Psoas muscle (tissue), 8 donors: ENCODE data around the gene RNU4-1. TPM values are rescaled to one million over a fixed set of nuclear protein-coding genes. Genes with fewer than 3 reads are reported as not detected.
"Not testable (repeated sequence)": the region's sequence is repeated elsewhere in the genome, so short reads cannot be mapped to it uniquely, and the experiment has no call there.

Source experiments
- ATAC-seq, 4 donors: fragments of 200-7000 bp; cut with Tn5 transposase; one replicate each; pipeline ENCODE4 v1.9.1; 2020; ENCODE audit warnings: moderate library complexity in 3 of 4, mild to moderate bottlenecking in 2 of 4
- DNase-seq, 2 donors: peaks; one replicate each; pipeline ENCODE4 v3.0.0-alpha.2; 2020
- H3K27ac ChIP-seq: fragments of 200-600 bp; one replicate; pipeline ENCODE4 v1.8.0; 2022
- H3K27me3 ChIP-seq, 3 donors: fragments of 200-600 bp in 1 of 3; one replicate each; pipeline versions ENCODE4 v1.6.1 to v1.8.0; 2013 to 2022; ENCODE audit warnings: low read length in 2 of 3, mild to moderate bottlenecking in 2 of 3, moderate library complexity in 1 of 3; ENCODE audit not compliant: insufficient read depth in 3 of 3
- H3K36me3 ChIP-seq, 2 donors: fragments of 200-600 bp in 1 of 2; one replicate each; pipeline versions ENCODE4 v1.6.1 to v1.8.0; 2013 to 2022; ENCODE audit warnings: low read depth in 1 of 2, mild to moderate bottlenecking in 1 of 2, moderate library complexity in 1 of 2; ENCODE audit not compliant: insufficient read depth in 1 of 2
- H3K4me1 ChIP-seq: fragments of 200-600 bp; one replicate; pipeline ENCODE4 v1.8.0; 2022
- H3K4me3 ChIP-seq: fragments of 200-600 bp; one replicate; pipeline ENCODE4 v1.8.0; 2022; ENCODE audit warnings: mild to moderate bottlenecking
- H3K9me3 ChIP-seq: fragments of 200-600 bp; one replicate; pipeline ENCODE4 v1.8.0; 2022
- CTCF ChIP-seq: fragments of 200-600 bp; IDR thresholded peaks from one replicate; pipeline ENCODE4 v1.8.0; 2022; ENCODE audit warnings: antibody characterized with exemption
- WGBS, 3 donors: extraction: QIAGEN DNeasy Blood & Tissue Kit; methylation state at CpG; one replicate each; pipeline versions ENCODE4 v1.1.6 to v1.1.7; 2013; 5-methylcytosine and 5-hydroxymethylcytosine counted together
- intact Hi-C, 2 donors: fragments of 100-400 bp; cut with DNase I; formaldehyde crosslinking; loops; one replicate each; pipeline versions ENCODE4 v1.11.0 to v1.14.2; 2022
- polyA plus RNA-seq, 3 donors: library from polyadenylated mRNA; stranded (reverse); fragments of 200-250 nt; gene quantifications; one replicate each; pipeline ENCODE4 v1.2.3, GENCODE V29; 2013
- total RNA-seq, 4 donors: library from RNA; stranded (reverse); fragmentation: NEBNext Ultra II Directional in 2 of 4; extraction: Animal tissue kit (Norgen Biotek cat#: 25700) in 2 of 4; gene quantifications; one replicate each; pipeline versions ENCODE4 v1.2.1 to v1.2.4, GENCODE V29; 2021 to 2023
- donor health status: healthy with polysubstance abuse.
- donor health status: DM: no; HTN: no; CAD: no; lungs with moderate emphysema.
- donor health status: Bipolar disorder and iron deficiency.
- donor health status: healthy.
- donor health status: DM: yes; HTN: yes; CAD: no.
- donor health status: DM: no; HTN: no; CAD: no.
- donor health status: DM: no; HTN: no; CAD: no.
- donor health status: DM: yes; HTN: yes; CAD: no.

RNU4-1 gene
- total and polyA plus RNA-seq, 7 donors, result 1,144 to 3,144 (median 2,601) TPM; not detected in 3

GRCh38 chr12:120254809-120255208 is 38.2 kb downstream of the RNU4-1 start:
- Histone ChIP-seq H3K9me3 (no peaks in the 10 kb centered on the region), H3K4me3 (no peak overlapping the region), H3K27ac (peak overlapping the region; percentile 60), H3K36me3 (peaks cover 3 to 29% of the 10 kb centered on the region in 2 donors), H3K4me1 (peaks cover 76% of the 10 kb centered on the region), H3K27me3 (no peaks in the 10 kb centered on the region)
- no peak for TF ChIP-seq CTCF
- WGBS, 3 donors, result 72 to 79% (median 78%) methylated on average over 7 of the region's 7 CpGs
- DNase-seq (no peak), ATAC-seq (no peak)
- intact Hi-C loops, result no loop called here

DNA sequence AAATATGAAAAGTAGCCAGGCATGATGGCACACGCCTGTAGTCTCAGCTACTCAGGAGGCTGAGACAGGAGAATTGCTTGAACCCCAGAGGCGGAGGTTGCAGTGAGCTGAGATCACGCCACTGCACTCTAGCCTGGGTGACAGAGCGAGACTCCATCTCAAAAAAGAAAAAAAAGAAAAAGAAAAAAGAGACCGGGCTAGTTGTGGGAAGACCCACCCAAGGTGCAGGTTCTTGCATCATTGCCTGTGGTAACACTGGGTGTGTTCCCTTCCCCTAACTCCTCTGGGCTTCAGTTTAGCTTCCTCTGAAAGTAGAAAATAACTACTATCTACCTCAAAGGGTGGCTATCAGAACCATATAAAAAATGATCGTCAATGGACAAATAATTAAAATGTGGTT is 39.7 kb downstream of the RNU4-1 start:
- ATAC-seq, H3K9me3 ChIP-seq, H3K27me3 ChIP-seq, intact Hi-C loops, H3K4me3 ChIP-seq: not testable (repeated sequence)
- WGBS, 3 donors, result 75 to 84% (median 75%) methylated on average over 6 of the region's 6 CpGs
- H3K36me3 ChIP-seq, result peaks cover 3 to 29% of the 10 kb centered on the region in 2 donors
- H3K4me1 ChIP-seq, result peaks cover 75% of the 10 kb centered on the region
- peak; percentile 24 to 50 for DNase-seq
- H3K27ac ChIP-seq, result peak overlapping the region; percentile 60

GRCh38 chr12:120252071-120252906 is 40.7 kb downstream of the RNU4-1 start:
- no peak for DNase-seq
- no peak for TF ChIP-seq CTCF
- Histone ChIP-seq H3K9me3 (no peaks in the 10 kb centered on the region), H3K27ac (peak overlapping the region; percentile 75), H3K27me3 (no peaks in the 10 kb centered on the region), H3K36me3 (peaks cover 3 to 29% of the 10 kb centered on the region in 2 donors), H3K4me1 (peaks cover 73% of the 10 kb centered on the region), H3K4me3 (no peak overlapping the region)
- ATAC-seq, result no peak
- intact Hi-C loops, result no loop called here
- WGBS, 3 donors, result 82 to 87% (median 87%) methylated on average over 12 of the region's 12 CpGs

DNA sequence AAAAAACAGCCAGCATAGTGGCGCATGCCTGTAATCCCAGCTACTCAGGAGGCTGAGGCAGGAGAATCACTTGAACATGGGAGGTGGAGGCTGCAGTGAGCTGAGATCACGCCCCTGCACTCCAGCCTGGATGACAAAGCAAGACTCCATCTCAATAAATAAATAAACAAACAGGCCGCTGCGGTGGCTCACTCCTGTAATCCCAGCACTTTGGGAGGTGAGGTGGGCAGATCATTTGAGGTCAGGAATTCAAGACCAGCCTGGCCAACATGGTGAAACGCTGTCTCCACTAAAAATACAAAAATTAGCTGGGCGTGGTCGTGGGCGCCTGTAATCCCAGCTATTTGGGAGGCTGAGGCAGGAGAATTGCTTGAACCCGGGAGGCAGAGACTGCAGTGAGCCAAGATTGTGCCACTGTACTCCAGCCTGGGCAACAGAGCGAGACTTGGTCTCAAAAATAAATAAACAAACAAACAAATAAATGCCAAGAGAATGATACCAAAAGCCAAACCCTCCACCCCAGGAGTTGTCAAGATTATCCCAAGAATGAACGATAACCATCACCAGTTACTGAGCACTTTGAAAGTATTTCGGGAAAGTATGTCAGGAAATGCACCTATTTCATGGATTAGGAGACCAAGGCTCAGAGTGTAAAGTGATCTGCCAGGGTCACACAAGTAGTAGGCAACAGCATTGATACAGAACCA is 41.5 kb downstream of the RNU4-1 start:
- not testable (repeated sequence) for H3K9me3 ChIP-seq
- 74 to 87% (median 79%) methylated on average over 12 of the region's 12 CpGs for WGBS, 3 donors

DNA sequence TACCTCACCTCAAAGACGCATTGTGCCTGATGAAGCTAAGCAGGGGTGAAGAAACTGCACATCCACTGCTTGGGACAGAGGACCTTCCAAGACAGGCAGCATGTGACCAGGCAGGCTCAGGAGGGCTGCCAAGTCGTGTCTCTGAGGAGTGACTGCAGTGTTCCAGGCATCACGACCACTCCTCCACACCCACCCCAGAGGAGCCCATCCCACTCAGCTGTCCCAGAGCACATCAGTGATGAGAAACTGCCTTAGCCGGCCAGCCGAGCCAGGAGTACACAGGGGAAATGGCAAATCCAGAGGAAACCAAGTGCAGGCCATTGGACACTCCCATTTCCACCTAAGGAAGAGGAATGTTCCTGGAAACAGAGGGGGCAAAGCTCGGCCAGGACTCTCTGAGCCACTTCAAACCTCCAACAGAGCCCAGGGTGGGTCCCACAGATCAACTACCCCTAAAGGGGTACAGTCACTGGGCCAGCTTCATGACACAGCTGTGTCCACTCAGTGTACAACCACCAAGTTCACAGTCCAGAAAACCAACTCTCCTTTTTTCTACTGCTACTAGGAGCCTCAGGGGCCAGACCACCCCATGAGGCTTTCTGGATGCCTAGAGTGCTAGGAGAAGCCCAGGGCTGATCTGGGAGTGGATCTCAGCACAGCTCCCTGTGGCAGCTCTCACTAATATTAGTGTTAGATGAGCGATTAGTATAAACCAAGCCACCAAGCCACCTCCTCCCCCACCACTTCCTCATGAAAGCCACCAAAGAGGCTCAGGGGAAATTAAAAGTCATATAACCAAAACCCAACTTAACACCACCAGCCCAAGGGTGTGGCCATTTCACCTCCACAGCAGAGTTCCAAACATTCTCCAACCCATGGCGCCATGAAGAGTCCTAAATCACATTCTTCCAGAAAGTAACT is 42.9 kb downstream of the RNU4-1 start:
- Histone ChIP-seq H3K4me3 (peak overlapping the region; percentile 49), H3K27me3 (no peaks in the 10 kb centered on the region), H3K27ac (peak overlapping the region; percentile 75), H3K36me3 (peaks cover 1 to 18% of the 10 kb centered on the region in 2 donors), H3K4me1 (peaks cover 78% of the 10 kb centered on the region), H3K9me3 (no peaks in the 10 kb centered on the region)
- intact Hi-C loops, result no loop called here
- peak; percentile 33 to 66 (median 52) for ATAC-seq
- WGBS, 3 donors, result 31 to 38% (median 31%) methylated on average over 8 of the region's 8 CpGs
- no peak for TF ChIP-seq CTCF
- peak; percentile 88 to 92 for DNase-seq

More for the DNA sequence above, 41.5 kb downstream of the RNU4-1 start:
- H3K27ac ChIP-seq, result peak overlapping the region; percentile 75
- intact Hi-C loops, ATAC-seq, DNase-seq, H3K4me3 ChIP-seq, H3K27me3 ChIP-seq: not testable (repeated sequence)
- peaks cover 73% of the 10 kb centered on the region for H3K4me1 ChIP-seq
- peaks cover 3 to 29% of the 10 kb centered on the region in 2 donors for H3K36me3 ChIP-seq
